Stimulated activated naive CD8-positive, alpha-beta T cell treated with anti-CD3 and anti-CD28 coated beads, Interleukin-15, amount 100 ng/mL, for 72 hours (primary cell): ENCODE results near the gene HOOK2.
"Not testable (repeated sequence)": the region's sequence is repeated elsewhere in the genome, so short reads cannot be mapped to it uniquely, and the experiment has no call there.

Source experiments
- ATAC-seq: fragments of 150-1000 bp; cut with Tn5 transposase; 2 replicates; pipeline ENCODE4 v1.10.0; 2021; ENCODE audit warnings: mild to moderate bottlenecking, moderate library complexity
- DNase-seq, 2 donors: peaks; one replicate each; pipeline ENCODE4 v3.0.0; 2021 to 2022
- H3K27ac Mint-ChIP-seq, 2 donors: one replicate each; pipeline ENCODE4 v1.8.0; 2022; ENCODE audit warnings: mild to moderate bottlenecking in 2 of 2, mixed read lengths in 2 of 2, moderate library complexity in 2 of 2
- H3K27me3 Mint-ChIP-seq: one replicate; pipeline ENCODE4 v1.8.0; 2022; ENCODE audit warnings: mixed read lengths
- H3K4me1 Mint-ChIP-seq: one replicate; pipeline ENCODE4 v1.8.0; 2022; ENCODE audit warnings: mild to moderate bottlenecking, mixed read lengths
- H3K4me3 Mint-ChIP-seq, 2 donors: one replicate each; pipeline ENCODE4 v1.8.0; 2022; ENCODE audit warnings: mild to moderate bottlenecking in 2 of 2, mixed read lengths in 2 of 2, moderate library complexity in 1 of 2
- H3K9me3 Mint-ChIP-seq, 2 donors: one replicate each; pipeline ENCODE4 v1.8.0; 2022; ENCODE audit warnings: mixed read lengths in 2 of 2

The HOOK2 gene

GRCh38 chr19:12726988-12727316, 48.4 kb downstream of the HOOK2 start:
- Mint-ChIP-seq H3K27ac (no peak overlapping the region), H3K4me1 (peaks cover 49% of the 10 kb centered on the region), H3K9me3 (no peaks in the 10 kb centered on the region), H3K27me3 (no peaks in the 10 kb centered on the region), H3K4me3 (no peak overlapping the region)
- ATAC-seq, result no peak
- no peak for DNase-seq

- H3K27me3 Mint-ChIP-seq, H3K4me3 Mint-ChIP-seq, H3K27ac Mint-ChIP-seq, H3K9me3 Mint-ChIP-seq, ATAC-seq, DNase-seq: not testable (repeated sequence)
- peaks cover 50% of the 10 kb centered on the region for H3K4me1 Mint-ChIP-seq
These were observed 49.7 kb downstream of the HOOK2 start for GRCh38 chr19:12725612-12726011.

GRCh38 chr19:12723641-12724426, 51.5 kb downstream of the HOOK2 start, which contains the start of gene TNPO2:
Gene TNPO2, minus strand, starts transcription at chr19:12723932. Its CDS starts 2,955 bp downstream, at chr19:12720977.
- Mint-ChIP-seq H3K27ac (peak within 1 kb of the TSS; percentile 84 to 96), H3K27me3 (no peaks in the 10 kb centered on the region), H3K4me3 (peak within 1 kb of the TSS; percentile 95 to 97), H3K9me3 (no peaks in the 10 kb centered on the region), H3K4me1 (peaks cover 45% of the 10 kb centered on the region)
- DNase-seq (peak; percentile 67 to 75), ATAC-seq (peak; percentile 58)

GRCh38 chr19:12723381-12723640, 52.0 kb downstream of the HOOK2 start:
- Mint-ChIP-seq H3K9me3 (no peaks in the 10 kb centered on the region), H3K4me3 (peak overlapping the region; percentile 95 to 97), H3K27ac (peak overlapping the region in 1 of 2 donors; percentile 84), H3K27me3 (no peaks in the 10 kb centered on the region), H3K4me1 (peaks cover 46% of the 10 kb centered on the region)
- no peak for ATAC-seq
- no peak for DNase-seq

GRCh38 chr19:12722566-12723380, 52.6 kb downstream of the HOOK2 start:
- Mint-ChIP-seq H3K27me3 (no peaks in the 10 kb centered on the region), H3K27ac (peak overlapping the region; percentile 84 to 96), H3K4me1 (peaks cover 46% of the 10 kb centered on the region), H3K9me3 (no peaks in the 10 kb centered on the region), H3K4me3 (peak overlapping the region; percentile 95 to 97)
- ATAC-seq, result peak; percentile 90
- DNase-seq, result peak; percentile 89 to 95

GRCh38 chr19:12721656-12722565, 53.4 kb downstream of the HOOK2 start:
- ATAC-seq (peak; percentile 59), DNase-seq (peak; percentile 63 to 68)
- H3K4me3 Mint-ChIP-seq, result peak overlapping the region; percentile 97 to 99
- no peaks in the 10 kb centered on the region for H3K9me3 Mint-ChIP-seq
- peak overlapping the region; percentile 97 to 99 for H3K27ac Mint-ChIP-seq
- H3K4me1 Mint-ChIP-seq, result peaks cover 47% of the 10 kb centered on the region
- no peaks in the 10 kb centered on the region for H3K27me3 Mint-ChIP-seq

- H3K27me3 Mint-ChIP-seq, result no peaks in the 10 kb centered on the region
- ATAC-seq (peak; percentile 17), DNase-seq (peak in 1 of 2 donors; percentile 38)
- H3K9me3 Mint-ChIP-seq, result no peaks in the 10 kb centered on the region
- peak overlapping the region; percentile 92 to 99 for H3K4me3 Mint-ChIP-seq
- peaks cover 45% of the 10 kb centered on the region for H3K4me1 Mint-ChIP-seq
- H3K27ac Mint-ChIP-seq, result peak overlapping the region; percentile 97 to 99
These were observed 54.3 kb downstream of the HOOK2 start for GRCh38 chr19:12720851-12721655.

- ATAC-seq (no peak), DNase-seq (no peak)
- Mint-ChIP-seq H3K9me3 (no peaks in the 10 kb centered on the region), H3K27me3 (no peaks in the 10 kb centered on the region), H3K27ac (no peak overlapping the region), H3K4me1 (peaks cover 45% of the 10 kb centered on the region), H3K4me3 (peak overlapping the region; percentile 92 to 98)
These were observed 55.1 kb downstream of the HOOK2 start for GRCh38 chr19:12720296-12720695.

GRCh38 chr19:12715929-12716328, 59.4 kb downstream of the HOOK2 start:
- no peaks in the 10 kb centered on the region for H3K9me3 Mint-ChIP-seq
- no peak for ATAC-seq
- H3K4me3 Mint-ChIP-seq, result no peak overlapping the region
- H3K27ac Mint-ChIP-seq, result peak overlapping the region in 1 of 2 donors; percentile 35
- H3K4me1 Mint-ChIP-seq, result peaks cover 26% of the 10 kb centered on the region
- no peaks in the 10 kb centered on the region for H3K27me3 Mint-ChIP-seq
- DNase-seq, result no peak

GRCh38 chr19:12715102-12715501, 60.2 kb downstream of the HOOK2 start:
- H3K9me3 Mint-ChIP-seq, result no peaks in the 10 kb centered on the region
- H3K4me3 Mint-ChIP-seq, result no peak overlapping the region
- ATAC-seq, result no peak
- H3K27ac Mint-ChIP-seq, result no peak overlapping the region
- DNase-seq, result no peak
- H3K27me3 Mint-ChIP-seq, result no peaks in the 10 kb centered on the region
- peaks cover 19% of the 10 kb centered on the region for H3K4me1 Mint-ChIP-seq

GRCh38 chr19:12713304-12713703, 62.0 kb downstream of the HOOK2 start:
- not testable (repeated sequence) for ATAC-seq, H3K27me3 Mint-ChIP-seq, H3K4me3 Mint-ChIP-seq, H3K27ac Mint-ChIP-seq, DNase-seq, H3K4me1 Mint-ChIP-seq, H3K9me3 Mint-ChIP-seq
